Astrocyte of the cerebellum (primary cell): Measurements from ENCODE around the gene DIPK1B.

ENCODE experiments used
- DNase-seq: peaks from one replicate; pipeline ENCODE4 v3.0.0-alpha.2; 2011; ENCODE audit warnings: low read depth
- H3K4me3 ChIP-seq: 2 replicates; pipeline ENCODE4 v1.5.1; 2011; ENCODE audit warnings: mild to moderate bottlenecking, low read depth, low read length, moderate library complexity
- in situ Hi-C: cut with HindIII; loops from 2 replicates; pipeline ENCODE4 v1.10.0; 2017; ENCODE audit warnings: low sequenced_read_pairs
- TF ChIP-seq, protein P1 (sequence below): IDR thresholded peaks from 2 replicates; pipeline ENCODE4 v1.5.1; 2012; ENCODE audit warnings: low read length, low read depth, moderate library complexity, mild to moderate bottlenecking; ENCODE audit errors: missing control alignments

Gene DIPK1B

DNA sequence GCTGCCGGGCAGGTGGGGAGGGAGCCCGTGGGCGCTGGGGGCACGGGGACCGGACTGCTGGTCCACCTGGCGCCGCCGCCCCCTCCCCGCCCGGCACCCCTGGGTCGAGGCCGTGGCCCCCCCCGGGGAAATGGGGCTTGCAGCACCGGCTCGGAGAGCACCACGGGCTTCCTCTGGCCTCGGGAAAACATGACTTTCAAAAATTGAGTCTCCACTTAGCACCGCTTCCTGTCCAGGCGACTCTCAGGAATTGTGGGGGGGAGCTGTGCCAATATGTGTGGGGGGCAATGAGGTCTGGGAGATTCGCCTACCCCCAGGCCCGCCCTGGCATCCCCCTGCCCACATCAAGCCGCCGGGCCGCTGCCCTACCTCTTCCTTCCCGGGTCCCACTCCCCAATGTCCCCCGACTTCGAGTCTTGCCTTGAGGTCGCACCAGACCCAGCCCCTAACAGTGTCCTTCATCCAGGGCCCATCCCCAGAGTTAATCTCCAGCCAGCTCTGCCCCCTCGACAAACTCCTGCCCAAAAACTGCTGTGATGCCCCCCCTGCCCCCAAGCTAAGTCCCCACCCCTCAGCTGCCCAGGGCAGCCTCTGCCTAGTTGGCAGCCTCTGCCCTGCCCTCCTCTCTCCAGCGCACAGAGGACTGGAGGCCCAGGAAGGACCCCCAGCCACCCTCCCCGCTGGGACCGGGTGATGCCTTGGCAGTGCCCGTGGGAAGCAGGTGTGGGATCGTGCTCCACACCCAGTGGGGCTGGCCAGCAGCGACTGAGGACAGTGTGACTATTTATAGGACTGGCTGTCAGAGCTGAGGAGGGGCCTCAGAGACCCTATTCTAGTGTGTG is 45.8 kb upstream of the DIPK1B start:
- peak overlapping the region; percentile 21 for H3K4me3 ChIP-seq
- DNase-seq = no peak
- TF ChIP-seq, protein P1, sequence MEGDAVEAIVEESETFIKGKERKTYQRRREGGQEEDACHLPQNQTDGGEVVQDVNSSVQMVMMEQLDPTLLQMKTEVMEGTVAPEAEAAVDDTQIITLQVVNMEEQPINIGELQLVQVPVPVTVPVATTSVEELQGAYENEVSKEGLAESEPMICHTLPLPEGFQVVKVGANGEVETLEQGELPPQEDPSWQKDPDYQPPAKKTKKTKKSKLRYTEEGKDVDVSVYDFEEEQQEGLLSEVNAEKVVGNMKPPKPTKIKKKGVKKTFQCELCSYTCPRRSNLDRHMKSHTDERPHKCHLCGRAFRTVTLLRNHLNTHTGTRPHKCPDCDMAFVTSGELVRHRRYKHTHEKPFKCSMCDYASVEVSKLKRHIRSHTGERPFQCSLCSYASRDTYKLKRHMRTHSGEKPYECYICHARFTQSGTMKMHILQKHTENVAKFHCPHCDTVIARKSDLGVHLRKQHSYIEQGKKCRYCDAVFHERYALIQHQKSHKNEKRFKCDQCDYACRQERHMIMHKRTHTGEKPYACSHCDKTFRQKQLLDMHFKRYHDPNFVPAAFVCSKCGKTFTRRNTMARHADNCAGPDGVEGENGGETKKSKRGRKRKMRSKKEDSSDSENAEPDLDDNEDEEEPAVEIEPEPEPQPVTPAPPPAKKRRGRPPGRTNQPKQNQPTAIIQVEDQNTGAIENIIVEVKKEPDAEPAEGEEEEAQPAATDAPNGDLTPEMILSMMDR = no peak
- in situ Hi-C loops = no loop called here

DNA sequence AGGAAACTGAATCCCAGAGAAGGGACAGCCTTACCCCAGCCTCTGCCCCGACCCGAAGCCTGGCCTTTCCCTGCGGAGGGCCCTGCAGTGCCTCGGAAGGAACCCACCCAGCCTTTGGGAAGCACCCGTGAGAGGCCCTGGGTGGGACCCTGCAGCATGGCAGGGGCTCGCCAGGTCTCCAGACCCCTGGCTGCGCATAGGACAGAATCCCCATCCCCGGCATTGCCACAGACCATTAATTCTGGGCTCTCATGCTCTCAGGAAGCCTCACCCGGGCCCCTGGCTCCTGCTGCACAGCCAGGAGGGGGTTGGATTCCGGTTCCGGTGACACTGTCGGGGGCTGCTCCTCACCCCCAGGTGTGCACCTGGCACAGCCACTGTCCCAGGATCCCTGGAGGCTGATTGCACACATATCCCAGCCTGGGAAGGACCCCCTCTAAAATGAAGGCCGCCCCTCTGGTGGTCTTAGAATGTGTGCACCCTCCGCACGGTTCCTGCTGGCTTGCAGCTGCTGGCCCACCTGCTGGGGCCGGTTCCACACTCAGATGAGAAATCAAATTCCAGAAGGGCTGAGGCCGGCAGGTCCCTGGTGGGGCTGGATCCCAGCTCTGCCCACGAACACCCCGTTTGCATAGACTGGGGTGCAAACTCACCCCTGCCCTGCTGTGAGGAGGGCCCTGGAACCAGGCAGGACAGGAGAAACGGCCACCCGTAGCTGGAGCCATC is 45.0 kb upstream of the DIPK1B start:
- DNase-seq = no peak
- in situ Hi-C loops = no loop called here
- TF ChIP-seq, protein P1 = no peak
- H3K4me3 ChIP-seq = no peak overlapping the region

DNA sequence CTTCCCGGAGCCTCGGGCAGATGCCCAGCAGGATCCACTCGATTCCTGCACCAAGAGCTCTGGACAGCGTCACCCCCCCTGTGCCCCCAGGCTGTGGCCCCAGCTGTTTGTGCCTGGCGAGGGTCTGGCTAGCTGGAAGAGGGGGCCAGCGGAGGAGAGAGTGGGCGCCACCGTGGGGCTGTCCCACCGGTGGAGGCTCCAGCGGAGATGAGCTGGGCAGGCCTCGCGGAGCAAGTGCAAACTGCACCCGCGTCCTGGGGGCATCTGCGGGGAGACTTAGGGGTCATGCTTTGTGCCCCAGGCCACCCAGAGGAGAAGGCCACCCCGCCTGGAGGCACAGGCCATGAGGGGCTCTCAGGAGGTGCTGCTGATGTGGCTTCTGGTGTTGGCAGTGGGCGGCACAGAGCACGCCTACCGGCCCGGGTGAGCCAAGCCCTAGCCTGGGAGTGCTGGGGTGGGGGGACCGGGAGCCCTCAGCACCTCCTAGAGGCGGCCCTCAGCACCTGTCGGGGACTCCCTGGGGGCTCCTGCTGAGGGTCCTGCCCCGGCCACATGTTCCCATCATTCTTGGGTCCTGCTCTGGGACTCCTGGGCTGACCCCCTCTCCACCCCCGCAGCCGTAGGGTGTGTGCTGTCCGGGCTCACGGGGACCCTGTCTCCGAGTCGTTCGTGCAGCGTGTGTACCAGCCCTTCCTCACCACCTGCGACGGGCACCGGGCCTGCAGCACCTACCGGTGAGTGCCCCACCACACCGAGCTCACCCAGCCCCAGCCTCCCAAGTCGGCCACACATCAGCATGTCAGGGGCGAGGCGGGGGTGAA is 44.2 kb upstream of the DIPK1B start:
- no peak for DNase-seq
- TF ChIP-seq, protein P1 = no peak
- no peak overlapping the region for H3K4me3 ChIP-seq
- in situ Hi-C loops = no loop called here

DNA sequence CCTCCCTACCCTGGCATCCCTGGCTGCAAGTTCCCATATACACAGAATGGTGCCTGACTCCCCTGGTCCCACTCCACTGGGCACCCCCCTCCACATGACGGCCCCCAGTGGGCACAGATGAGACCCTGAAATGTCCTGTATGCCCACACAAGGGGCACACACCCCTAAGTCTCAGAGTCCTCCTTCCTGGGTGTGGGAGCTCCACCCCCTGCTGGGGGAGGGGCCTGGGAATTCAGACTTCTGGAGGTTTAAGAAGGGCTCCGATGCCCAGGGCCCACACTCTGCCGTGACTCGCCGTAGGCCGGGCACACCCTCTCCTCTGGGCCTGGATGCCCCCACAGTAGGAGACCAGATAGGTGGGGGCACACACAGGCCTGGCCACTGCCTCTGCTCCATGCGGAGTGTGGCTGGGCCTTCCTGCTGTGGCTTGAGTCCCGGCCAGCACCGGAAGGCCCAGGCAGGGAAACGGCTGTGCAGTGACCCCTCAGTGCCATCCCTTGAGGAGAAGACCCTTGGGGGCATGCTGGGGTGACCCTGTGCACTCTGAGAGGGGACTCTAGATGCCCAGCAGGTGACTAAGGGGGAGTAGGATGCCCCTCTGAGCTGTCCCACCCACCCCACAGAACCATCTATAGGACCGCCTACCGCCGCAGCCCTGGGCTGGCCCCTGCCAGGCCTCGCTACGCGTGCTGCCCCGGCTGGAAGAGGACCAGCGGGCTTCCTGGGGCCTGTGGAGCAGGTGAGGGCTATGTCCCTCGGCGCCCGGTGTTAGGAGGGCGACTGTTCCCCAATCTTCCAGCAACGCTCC is 43.2 kb upstream of the DIPK1B start:
- TF ChIP-seq, protein P1 = no peak
- in situ Hi-C loops = no loop called here
- DNase-seq = no peak
- H3K4me3 ChIP-seq = no peak overlapping the region

DNA sequence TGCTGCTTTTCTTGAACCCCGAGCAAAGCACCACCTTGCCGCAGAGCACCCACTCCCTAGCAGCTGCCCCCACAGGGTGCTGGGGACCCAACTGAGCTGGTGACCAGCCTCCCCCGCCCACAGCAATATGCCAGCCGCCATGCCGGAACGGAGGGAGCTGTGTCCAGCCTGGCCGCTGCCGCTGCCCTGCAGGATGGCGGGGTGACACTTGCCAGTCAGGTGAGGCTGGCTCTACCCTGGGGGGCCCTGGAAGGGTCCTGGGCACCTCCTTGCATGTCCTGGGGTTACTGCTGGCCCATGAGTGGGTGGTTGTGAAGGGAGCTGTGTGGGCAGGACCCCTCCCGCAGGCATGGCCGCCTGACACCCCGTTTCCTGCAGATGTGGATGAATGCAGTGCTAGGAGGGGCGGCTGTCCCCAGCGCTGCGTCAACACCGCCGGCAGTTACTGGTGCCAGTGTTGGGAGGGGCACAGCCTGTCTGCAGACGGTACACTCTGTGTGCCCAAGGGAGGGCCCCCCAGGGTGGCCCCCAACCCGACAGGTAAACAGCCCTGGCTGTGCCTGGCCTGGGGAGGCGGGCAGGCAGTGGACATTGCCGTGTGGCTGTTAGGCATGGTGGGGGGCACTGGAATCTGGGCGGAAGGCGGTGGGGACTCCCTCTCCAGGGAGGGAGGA is 42.4 kb upstream of the DIPK1B start:
- TF ChIP-seq, protein P1 = no peak
- DNase-seq = no peak
- H3K4me3 ChIP-seq = no peak overlapping the region
- in situ Hi-C loops = loop anchor here (10.0 kb wide), 1 partner anchor 115 kb away; no protein-coding TSS in a partner anchor
